ENCODE measurements around the gene PLEKHA6. TPM values are rescaled to one million over a fixed set of nuclear protein-coding genes. Genes with fewer than 3 reads are reported as not detected.

PLEKHA6 gene
- total and polyA plus RNA-seq, 2 experiments from 2014 or later = 2.8 to 6.2 TPM

DNA sequence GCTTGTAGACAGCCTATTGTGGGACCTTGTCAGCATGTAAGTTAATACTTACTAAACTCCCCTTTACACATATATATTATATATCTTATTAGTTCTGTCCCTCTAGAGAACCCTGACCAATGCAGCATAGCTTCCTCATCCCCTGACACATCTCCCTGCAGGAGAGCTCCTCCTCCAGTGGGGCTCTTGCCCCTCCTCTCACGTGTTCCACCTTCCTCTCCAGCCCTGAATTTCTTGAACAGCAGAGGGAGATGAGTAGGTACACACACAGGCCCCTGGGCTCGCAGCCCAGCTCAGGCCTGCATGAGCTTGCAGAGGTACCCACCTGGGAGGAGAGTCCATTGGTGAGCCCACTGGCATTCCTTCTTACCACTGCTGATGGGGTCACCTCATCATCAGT is 118.7 kb downstream of the PLEKHA6 start:
- H3F3A ChIP-seq (replicated peaks; ENCODE audit: low read depth) = no peaks in the 10 kb centered on the region
- peaks cover 60% of the 10 kb centered on the region for H3K36me3 Mint-ChIP-seq (ENCODE audit: low read depth)
- H3K4me2 ChIP-seq = no peak overlapping the region
- H3K9me2 ChIP-seq (ENCODE audit: insufficient read depth) = no peaks in the 10 kb centered on the region
- no peaks in the 10 kb centered on the region for H3K27me3 ChIP-seq (ENCODE audit: insufficient read depth)
- DNase-seq (ENCODE audit: low spot score) (no peak), ATAC-seq (peak; percentile 47; the same call in 2 of the 3 replicates)
- no peaks in the 10 kb centered on the region for H3K36me3 ChIP-seq (ENCODE audit: insufficient read depth)
- H3K4me1 Mint-ChIP-seq = no peaks in the 10 kb centered on the region
- no peaks in the 10 kb centered on the region for H3K4me1 ChIP-seq (ENCODE audit: insufficient read depth)
- TF ChIP-seq REST (IDR thresholded peaks at IDR 0.05; ENCODE audit: unreplicated experiment) (no peak), ZNF114 (CRISPR knock-in tag; IDR thresholded peaks at IDR 0.05) (no peak)
- no peaks in the 10 kb centered on the region for H4K20me1 ChIP-seq (replicated peaks; ENCODE audit: insufficient read depth)
- no peak overlapping the region for H3K4me3 ChIP-seq
- no peak overlapping the region for H3K27ac Mint-ChIP-seq
- peaks cover 6% of the 10 kb centered on the region for H3K27me3 Mint-ChIP-seq (ENCODE audit: insufficient read depth, low read depth, poor library complexity)
- H3K27ac ChIP-seq (ENCODE audit: low read depth) = no peak overlapping the region
- H3K4me3 Mint-ChIP-seq = no peak overlapping the region; the same call in 2 of the 3 replicates
- no peak overlapping the region for H2AFZ ChIP-seq
- no peaks in the 10 kb centered on the region for H3K79me2 ChIP-seq (replicated peaks; ENCODE audit: insufficient read depth)
- H3K9me3 Mint-ChIP-seq = peaks cover 4% of the 10 kb centered on the region; the same call in 1 of the 3 replicates

GRCh38 chr1:204240233-204240632 is 119.5 kb downstream of the PLEKHA6 start:
- peaks cover 61% of the 10 kb centered on the region for H3K36me3 Mint-ChIP-seq (ENCODE audit: low read depth)
- TF ChIP-seq NANOG (IDR thresholded peaks at IDR 0.05; ENCODE audit: borderline replicate concordance) = no peak
- TF ChIP-seq ZNF114 (CRISPR knock-in tag; IDR thresholded peaks at IDR 0.05) = no peak
- no peak for TF ChIP-seq CREB1 (CRISPR knock-in tag; IDR thresholded peaks at IDR 0.05; ENCODE audit: low read depth)
- TF ChIP-seq, protein P1, sequence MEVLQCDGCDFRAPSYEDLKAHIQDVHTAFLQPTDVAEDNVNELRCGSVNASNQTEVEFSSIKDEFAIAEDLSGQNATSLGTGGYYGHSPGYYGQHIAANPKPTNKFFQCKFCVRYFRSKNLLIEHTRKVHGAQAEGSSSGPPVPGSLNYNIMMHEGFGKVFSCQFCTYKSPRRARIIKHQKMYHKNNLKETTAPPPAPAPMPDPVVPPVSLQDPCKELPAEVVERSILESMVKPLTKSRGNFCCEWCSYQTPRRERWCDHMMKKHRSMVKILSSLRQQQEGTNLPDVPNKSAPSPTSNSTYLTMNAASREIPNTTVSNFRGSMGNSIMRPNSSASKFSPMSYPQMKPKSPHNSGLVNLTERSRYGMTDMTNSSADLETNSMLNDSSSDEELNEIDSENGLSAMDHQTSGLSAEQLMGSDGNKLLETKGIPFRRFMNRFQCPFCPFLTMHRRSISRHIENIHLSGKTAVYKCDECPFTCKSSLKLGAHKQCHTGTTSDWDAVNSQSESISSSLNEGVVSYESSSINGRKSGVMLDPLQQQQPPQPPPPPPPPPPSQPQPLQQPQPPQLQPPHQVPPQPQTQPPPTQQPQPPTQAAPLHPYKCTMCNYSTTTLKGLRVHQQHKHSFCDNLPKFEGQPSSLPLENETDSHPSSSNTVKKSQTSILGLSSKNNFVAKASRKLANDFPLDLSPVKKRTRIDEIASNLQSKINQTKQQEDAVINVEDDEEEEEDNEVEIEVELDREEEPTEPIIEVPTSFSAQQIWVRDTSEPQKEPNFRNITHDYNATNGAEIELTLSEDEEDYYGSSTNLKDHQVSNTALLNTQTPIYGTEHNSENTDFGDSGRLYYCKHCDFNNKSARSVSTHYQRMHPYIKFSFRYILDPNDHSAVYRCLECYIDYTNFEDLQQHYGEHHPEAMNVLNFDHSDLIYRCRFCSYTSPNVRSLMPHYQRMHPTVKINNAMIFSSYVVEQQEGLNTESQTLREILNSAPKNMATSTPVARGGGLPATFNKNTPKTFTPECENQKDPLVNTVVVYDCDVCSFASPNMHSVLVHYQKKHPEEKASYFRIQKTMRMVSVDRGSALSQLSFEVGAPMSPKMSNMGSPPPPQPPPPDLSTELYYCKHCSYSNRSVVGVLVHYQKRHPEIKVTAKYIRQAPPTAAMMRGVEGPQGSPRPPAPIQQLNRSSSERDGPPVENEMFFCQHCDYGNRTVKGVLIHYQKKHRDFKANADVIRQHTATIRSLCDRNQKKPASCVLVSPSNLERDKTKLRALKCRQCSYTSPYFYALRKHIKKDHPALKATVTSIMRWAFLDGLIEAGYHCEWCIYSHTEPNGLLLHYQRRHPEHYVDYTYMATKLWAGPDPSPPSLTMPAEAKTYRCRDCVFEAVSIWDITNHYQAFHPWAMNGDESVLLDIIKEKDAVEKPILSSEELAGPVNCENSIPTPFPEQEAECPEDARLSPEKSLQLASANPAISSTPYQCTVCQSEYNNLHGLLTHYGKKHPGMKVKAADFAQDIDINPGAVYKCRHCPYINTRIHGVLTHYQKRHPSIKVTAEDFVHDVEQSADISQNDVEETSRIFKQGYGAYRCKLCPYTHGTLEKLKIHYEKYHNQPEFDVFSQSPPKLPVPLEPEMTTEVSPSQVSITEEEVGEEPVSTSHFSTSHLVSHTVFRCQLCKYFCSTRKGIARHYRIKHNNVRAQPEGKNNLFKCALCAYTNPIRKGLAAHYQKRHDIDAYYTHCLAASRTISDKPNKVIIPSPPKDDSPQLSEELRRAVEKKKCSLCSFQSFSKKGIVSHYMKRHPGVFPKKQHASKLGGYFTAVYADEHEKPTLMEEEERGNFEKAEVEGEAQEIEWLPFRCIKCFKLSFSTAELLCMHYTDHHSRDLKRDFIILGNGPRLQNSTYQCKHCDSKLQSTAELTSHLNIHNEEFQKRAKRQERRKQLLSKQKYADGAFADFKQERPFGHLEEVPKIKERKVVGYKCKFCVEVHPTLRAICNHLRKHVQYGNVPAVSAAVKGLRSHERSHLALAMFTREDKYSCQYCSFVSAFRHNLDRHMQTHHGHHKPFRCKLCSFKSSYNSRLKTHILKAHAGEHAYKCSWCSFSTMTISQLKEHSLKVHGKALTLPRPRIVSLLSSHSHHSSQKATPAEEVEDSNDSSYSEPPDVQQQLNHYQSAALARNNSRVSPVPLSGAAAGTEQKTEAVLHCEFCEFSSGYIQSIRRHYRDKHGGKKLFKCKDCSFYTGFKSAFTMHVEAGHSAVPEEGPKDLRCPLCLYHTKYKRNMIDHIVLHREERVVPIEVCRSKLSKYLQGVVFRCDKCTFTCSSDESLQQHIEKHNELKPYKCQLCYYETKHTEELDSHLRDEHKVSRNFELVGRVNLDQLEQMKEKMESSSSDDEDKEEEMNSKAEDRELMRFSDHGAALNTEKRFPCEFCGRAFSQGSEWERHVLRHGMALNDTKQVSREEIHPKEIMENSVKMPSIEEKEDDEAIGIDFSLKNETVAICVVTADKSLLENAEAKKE (CRISPR knock-in tag; IDR thresholded peaks at IDR 0.05) = no peak
- TF ChIP-seq STAT1 (IDR thresholded peaks at IDR 0.05; ENCODE audit: unreplicated experiment) = no peak
- no peak for TF ChIP-seq JUNB (IDR thresholded peaks at IDR 0.05; ENCODE audit: unreplicated experiment)
- no peak for TF ChIP-seq REST (IDR thresholded peaks at IDR 0.05; ENCODE audit: unreplicated experiment)
- no peak for TF ChIP-seq EZH2 (IDR thresholded peaks at IDR 0.05; ENCODE audit: low read depth, unreplicated experiment)
- TF ChIP-seq ZNF331 (CRISPR knock-in tag; IDR thresholded peaks at IDR 0.05; ENCODE audit: low read depth) = no peak
- no peak overlapping the region for H3K4me2 ChIP-seq
- no peaks in the 10 kb centered on the region for H3K4me1 Mint-ChIP-seq
- no peaks in the 10 kb centered on the region for H4K20me1 ChIP-seq (replicated peaks; ENCODE audit: insufficient read depth)
- peaks cover 4% of the 10 kb centered on the region; the same call in 1 of the 3 replicates for H3K9me3 Mint-ChIP-seq
- no peak overlapping the region for H3K27ac ChIP-seq (ENCODE audit: low read depth)
- ATAC-seq (no peak), DNase-seq (ENCODE audit: low spot score) (no peak)
- H3K4me1 ChIP-seq (ENCODE audit: insufficient read depth) = no peaks in the 10 kb centered on the region
- no peaks in the 10 kb centered on the region for H3K79me2 ChIP-seq (replicated peaks; ENCODE audit: insufficient read depth)
- H3K36me3 ChIP-seq (ENCODE audit: insufficient read depth) = no peaks in the 10 kb centered on the region
- peaks cover 6% of the 10 kb centered on the region for H3K27me3 Mint-ChIP-seq (ENCODE audit: insufficient read depth, low read depth, poor library complexity)
- H3K27me3 ChIP-seq (ENCODE audit: insufficient read depth) = no peaks in the 10 kb centered on the region
- H3K4me3 Mint-ChIP-seq = no peak overlapping the region
- no peaks in the 10 kb centered on the region for H3K9me2 ChIP-seq (ENCODE audit: insufficient read depth)
- H3F3A ChIP-seq (replicated peaks; ENCODE audit: low read depth) = no peaks in the 10 kb centered on the region
- H2AFZ ChIP-seq = no peak overlapping the region
- H3K27ac Mint-ChIP-seq = no peak overlapping the region
- H3K4me3 ChIP-seq = no peak overlapping the region

All from GM23338 (cell line).